GM18519 (cell line): ENCODE data around the gene SOD2.
"Not testable (repeated sequence)": the region's sequence is repeated elsewhere in the genome, so short reads cannot be mapped to it uniquely, and the experiment has no call there.

ENCODE experiments used
- ATAC-seq: cut with Tn5 transposase; IDR thresholded peaks from one replicate; pipeline ENCODE4 v1.9.1; 2021; ENCODE audit warnings: mild to moderate bottlenecking, moderate library complexity; ENCODE audit not compliant: unreplicated experiment, low FRiP score

The SOD2 gene

GRCh38 chr6:159686040-159686439 is 7.0 kb downstream of the SOD2 start:
- no peak for ATAC-seq

- ATAC-seq = no peak
Measured at GRCh38 chr6:159684013-159684304, 9.1 kb downstream of the SOD2 start.

- no peak for ATAC-seq
Measured at GRCh38 chr6:159682810-159683209, 10.2 kb downstream of the SOD2 start.

GRCh38 chr6:159682295-159682694 is 10.7 kb downstream of the SOD2 start:
- ATAC-seq = no peak

GRCh38 chr6:159681191-159681880 is 11.7 kb downstream of the SOD2 start:
- no peak for ATAC-seq

GRCh38 chr6:159680104-159680503 is 12.9 kb downstream of the SOD2 start:
- ATAC-seq = no peak

- no peak for ATAC-seq
Measured at GRCh38 chr6:159679091-159680077, 13.7 kb downstream of the SOD2 start.

GRCh38 chr6:159678574-159678973 is 14.5 kb downstream of the SOD2 start:
- ATAC-seq = no peak

- ATAC-seq = no peak
Measured at GRCh38 chr6:159677506-159678165, 15.4 kb downstream of the SOD2 start.

- ATAC-seq = no peak
Measured at GRCh38 chr6:159676890-159677505, 16.0 kb downstream of the SOD2 start.

- not testable (repeated sequence) for ATAC-seq
Measured at GRCh38 chr6:159676236-159676635, 16.8 kb downstream of the SOD2 start.

GRCh38 chr6:159665868-159666635 is 27.0 kb downstream of the SOD2 start:
- no peak for ATAC-seq

GRCh38 chr6:159663368-159663889 is 29.6 kb downstream of the SOD2 start:
- not testable (repeated sequence) for ATAC-seq

GRCh38 chr6:159661977-159662376 is 31.1 kb downstream of the SOD2 start:
- ATAC-seq = not testable (repeated sequence)

GRCh38 chr6:159655409-159655988 is 37.5 kb downstream of the SOD2 start:
- no peak for ATAC-seq

- ATAC-seq = no peak
Measured at GRCh38 chr6:159654483-159655098, 38.5 kb downstream of the SOD2 start.

GRCh38 chr6:159650314-159650713 is 42.7 kb downstream of the SOD2 start:
- no peak for ATAC-seq

- no peak for ATAC-seq
Measured at GRCh38 chr6:159649441-159649840, 43.6 kb downstream of the SOD2 start.

- peak; percentile 69 for ATAC-seq
Measured at GRCh38 chr6:159646733-159647132, 46.3 kb downstream of the SOD2 start.
